NCI-H2081 treated with DMSO at 0.1 percent for 48 hours (cell line): ENCODE measurements around the gene KRT13.
"Not testable (repeated sequence)": the region's sequence is repeated elsewhere in the genome, so short reads cannot be mapped to it uniquely, and the experiment has no call there.

Source experiments
- DNase-seq: peaks from one replicate; lab custom pipeline; 2025; lab: John Stamatoyannopoulos, UW

KRT13 gene

GRCh38 chr17:41505007-41505808, at the start of gene KRT13:
KRT13 (minus strand) TSS chr17:41505612; CDS start chr17:41505550, 62 bp downstream.
- DNase-seq, result no peak

GRCh38 chr17:41553987-41554680, 48.7 kb upstream of the KRT13 start:
- no peak for DNase-seq

- DNase-seq, result no peak
Measured at GRCh38 chr17:41553176-41553575, 47.8 kb upstream of the KRT13 start.

- no peak for DNase-seq
Measured at GRCh38 chr17:41552455-41552854, 47.0 kb upstream of the KRT13 start.

GRCh38 chr17:41551365-41551764, 46.0 kb upstream of the KRT13 start:
- DNase-seq, result no peak

- DNase-seq, result no peak
Measured at GRCh38 chr17:41549596-41550039, 44.2 kb upstream of the KRT13 start.

DNA sequence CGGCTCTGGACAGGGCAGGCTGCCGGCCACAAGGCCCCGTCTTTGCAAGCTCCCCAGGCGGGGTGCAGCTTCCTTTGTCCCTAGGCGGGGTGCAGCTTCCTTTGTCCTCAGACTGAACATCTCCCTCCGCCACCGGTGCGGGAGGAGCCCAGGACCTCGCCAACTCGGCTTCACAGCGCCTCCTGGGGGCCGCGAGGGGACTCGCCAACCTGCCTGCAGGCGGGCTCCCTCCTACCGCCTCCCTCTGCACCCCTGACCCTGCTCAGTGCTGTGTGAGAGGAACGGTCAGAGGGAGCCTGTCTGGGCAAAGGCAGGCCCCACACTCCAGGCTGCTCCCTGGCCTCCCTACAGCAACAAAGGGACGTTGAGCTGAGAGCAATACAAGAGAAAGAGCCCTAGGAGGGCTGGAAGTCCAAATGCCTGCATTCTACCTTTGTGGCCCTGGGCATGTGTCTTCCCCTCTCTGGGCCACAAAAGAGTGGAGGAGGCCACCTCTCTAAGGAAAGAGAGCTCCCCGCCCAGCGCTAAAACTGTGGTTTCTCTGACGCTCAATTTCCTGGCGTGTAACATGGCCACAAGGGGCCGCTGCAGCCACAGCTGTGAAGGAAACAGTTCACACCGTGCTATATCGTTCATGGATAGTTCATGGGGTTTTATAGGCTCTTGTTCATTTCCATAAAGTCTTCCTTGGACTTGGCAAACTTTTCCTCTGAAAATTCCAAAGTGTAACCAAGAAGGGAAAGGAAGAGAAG, 43.6 kb upstream of the KRT13 start:
- DNase-seq, result no peak

GRCh38 chr17:41547921-41548843, 42.8 kb upstream of the KRT13 start:
- DNase-seq, result no peak

DNA sequence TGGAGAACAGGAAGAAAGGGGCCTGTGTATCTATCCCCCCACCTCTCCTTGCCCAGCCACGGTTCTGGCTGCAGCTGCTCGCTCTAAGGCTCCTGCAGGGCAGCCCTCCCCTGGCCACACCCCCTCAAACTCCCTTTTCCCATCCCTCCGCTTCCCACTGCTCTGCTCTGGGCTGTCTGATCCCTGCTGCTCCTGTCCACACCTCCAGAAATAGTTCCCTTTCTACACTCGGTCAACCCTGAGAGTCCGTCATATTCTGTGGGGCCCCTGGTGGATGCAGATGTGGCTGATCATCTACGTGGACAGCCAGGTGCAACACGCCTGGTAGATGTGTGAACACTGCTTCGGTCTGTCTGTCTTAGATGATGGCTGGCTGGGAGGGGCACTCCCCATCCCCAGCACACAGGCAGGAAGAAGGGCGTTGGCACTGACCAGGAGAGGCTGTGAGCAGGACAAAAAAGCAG, 42.0 kb upstream of the KRT13 start:
- DNase-seq, result no peak

- no peak for DNase-seq
Measured at GRCh38 chr17:41546819-41547218, 41.4 kb upstream of the KRT13 start.

DNA sequence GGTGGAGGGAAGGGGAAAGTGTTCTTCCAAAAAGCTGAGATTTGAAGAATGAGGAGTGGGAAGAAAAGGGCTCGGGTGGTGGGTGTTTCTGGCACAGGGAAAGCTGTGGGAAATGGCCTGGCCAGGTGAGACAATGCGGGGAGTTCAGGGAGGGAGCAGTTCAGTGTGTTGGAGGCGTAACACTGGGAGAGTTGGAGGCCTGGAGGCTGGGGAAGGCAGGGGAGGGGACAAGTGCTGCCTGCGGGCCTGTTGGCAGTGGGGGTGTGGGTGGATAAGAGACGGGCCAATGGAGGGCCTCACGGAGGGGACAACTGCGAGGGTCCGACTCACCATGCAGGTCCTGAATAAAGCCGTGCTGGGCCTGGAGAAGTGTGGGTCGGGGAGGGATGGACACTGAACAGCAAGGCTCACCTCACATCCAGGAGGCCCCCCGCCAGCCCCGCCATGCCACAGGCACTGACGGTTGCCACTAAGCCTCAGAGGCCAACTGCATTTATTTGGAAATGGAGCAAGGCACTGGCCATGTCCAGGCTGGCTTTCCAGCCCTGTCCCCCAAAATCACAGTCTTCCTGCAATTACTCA, 40.5 kb upstream of the KRT13 start:
- no peak for DNase-seq

GRCh38 chr17:41544935-41545334, 39.5 kb upstream of the KRT13 start:
- DNase-seq, result no peak

DNA sequence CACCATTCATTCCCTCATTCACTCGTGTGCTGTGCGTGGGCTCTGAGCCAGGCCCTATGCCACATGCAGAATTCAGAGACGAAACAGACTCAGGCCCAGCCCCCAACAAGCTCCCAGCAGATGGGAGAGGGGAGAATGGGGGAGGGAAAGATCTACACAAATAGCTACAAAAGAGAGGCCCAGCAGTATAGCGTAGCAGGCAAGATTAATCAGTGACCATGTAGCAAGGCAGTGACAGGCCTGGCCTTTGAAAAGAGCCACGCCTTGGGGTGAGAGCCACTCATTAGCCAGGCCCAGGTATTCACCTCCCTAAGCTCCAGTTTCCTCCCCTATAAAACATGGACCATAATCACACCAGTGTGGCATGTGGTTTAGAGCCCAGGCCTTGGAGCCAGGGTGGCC, 39.1 kb upstream of the KRT13 start:
- DNase-seq, result no peak

DNA sequence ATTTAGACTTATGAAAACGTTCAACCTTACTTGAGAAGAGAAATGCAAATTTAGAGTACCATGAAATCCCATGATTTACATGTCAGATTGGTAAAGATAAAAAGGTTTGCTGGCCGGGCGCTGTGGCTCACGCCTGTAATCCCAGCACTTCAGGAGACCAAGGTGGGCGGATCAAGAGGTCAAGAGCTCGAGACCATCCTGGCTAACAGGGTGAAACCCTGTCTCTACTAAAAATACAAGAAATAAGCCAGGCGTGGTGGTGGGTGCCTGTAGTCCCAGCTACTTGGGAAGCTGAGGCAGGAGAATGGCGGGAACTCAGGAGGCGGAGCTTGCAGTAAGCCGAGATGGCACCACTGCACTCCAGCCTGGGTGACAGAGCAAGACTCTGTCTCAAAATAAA, 37.4 kb upstream of the KRT13 start:
- DNase-seq, result not testable (repeated sequence)

- DNase-seq, result no peak
Measured at GRCh38 chr17:41542357-41542756, 36.9 kb upstream of the KRT13 start.

- DNase-seq, result no peak
Measured at GRCh38 chr17:41540921-41541625, 35.7 kb upstream of the KRT13 start.

GRCh38 chr17:41539979-41540701, 34.7 kb upstream of the KRT13 start:
- no peak for DNase-seq

GRCh38 chr17:41539071-41539492, 33.7 kb upstream of the KRT13 start:
- no peak for DNase-seq

- DNase-seq, result no peak
Measured at GRCh38 chr17:41538565-41538991, 33.2 kb upstream of the KRT13 start.

DNA sequence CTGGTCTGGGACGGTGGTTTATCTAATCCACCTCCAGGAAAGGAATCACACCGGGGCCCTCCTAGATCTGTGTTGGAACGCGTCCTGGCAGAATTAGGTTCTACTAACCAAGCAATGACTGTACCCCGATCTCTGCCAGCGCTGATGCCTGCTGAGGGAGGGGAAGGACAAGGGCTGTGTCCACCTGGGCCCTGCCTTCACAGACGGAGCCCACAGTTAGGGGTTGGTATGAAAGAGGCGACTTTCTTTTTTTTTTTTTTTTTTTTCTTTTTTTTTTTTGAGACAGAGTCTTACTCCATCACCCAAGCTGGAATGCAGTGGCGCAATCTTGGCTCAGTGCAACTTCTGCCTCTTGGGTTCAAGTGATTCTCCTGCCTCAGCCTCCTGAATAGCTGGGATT, 32.6 kb upstream of the KRT13 start:
- DNase-seq, result no peak
